ENCODE results near the gene CHD6.

CHD6 gene

GRCh38 chr20:41499961-41500725, 118.0 kb downstream of the CHD6 start:
- no peak for DNase-seq

GRCh38 chr20:41499064-41499463, 119.1 kb downstream of the CHD6 start:
- no peak for DNase-seq

- DNase-seq: no peak
These were observed 120.8 kb downstream of the CHD6 start for GRCh38 chr20:41497186-41497895.

GRCh38 chr20:41494451-41494850, 123.7 kb downstream of the CHD6 start:
- no peak for DNase-seq

- no peak for DNase-seq
These were observed 134.6 kb downstream of the CHD6 start for GRCh38 chr20:41483553-41483930.

GRCh38 chr20:41482647-41483552, 135.3 kb downstream of the CHD6 start:
- DNase-seq: no peak

GRCh38 chr20:41480054-41480770, 138.0 kb downstream of the CHD6 start:
- no peak for DNase-seq

- DNase-seq: no peak
These were observed 139.1 kb downstream of the CHD6 start for GRCh38 chr20:41479113-41479512.

DNA sequence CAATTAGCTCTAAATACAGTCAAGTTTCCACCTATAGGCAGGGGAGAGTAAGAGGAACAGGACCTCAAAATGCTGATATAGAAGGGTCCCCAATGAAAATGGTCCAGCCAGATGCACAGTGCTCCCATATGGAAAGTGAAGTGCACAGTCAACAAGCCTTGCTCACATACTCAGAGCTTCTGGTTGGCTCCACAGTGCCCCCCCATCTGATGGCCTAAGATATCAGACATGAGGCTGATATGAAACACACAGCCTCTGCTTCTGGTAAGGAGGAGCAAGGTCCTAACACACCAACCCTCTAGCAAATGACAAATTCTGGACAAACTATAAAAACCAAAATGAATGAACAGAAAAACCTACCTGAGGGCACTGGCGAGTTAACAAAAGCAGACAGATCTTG, 140.2 kb downstream of the CHD6 start:
- no peak for DNase-seq

DNA sequence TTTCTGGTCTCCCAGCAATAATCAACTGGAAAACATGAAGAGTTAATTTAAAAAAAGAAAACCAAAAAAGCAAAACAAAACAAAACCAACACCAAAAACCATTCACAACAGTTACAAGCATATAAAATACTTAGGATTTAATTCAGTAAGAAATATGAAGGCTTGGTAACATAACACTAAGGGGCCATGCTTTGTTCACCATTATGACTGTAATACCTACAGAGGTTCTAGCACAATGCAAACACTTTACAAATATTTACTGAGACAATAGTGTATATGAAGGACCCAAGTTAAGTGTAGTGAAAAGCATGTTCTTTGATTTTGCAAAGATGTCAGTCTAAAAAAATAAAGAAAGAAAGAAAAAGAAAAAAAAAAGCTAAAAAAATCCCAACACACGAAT, 141.7 kb downstream of the CHD6 start:
- no peak for DNase-seq

DNA sequence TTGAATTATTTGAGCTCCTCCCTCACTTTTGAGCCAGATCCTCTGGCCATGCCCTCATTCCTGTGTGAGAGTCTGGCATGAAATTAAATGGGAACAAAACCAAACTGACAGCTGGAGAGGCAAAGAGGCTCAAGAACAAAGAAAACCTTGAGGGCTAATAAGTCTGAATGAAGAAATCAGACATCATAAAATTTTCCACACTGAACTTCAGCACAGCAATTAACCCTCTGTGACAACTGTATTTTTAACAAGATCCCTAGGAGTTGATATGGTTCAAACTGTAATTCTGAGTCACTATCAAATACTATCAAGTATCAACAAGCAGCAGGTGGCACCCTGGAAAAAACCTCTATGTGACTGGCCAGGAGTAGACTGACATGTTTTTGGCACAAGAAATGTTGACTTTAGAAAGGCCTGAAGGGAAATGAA, 142.2 kb downstream of the CHD6 start:
- no peak for DNase-seq

- DNase-seq: no peak
These were observed 142.7 kb downstream of the CHD6 start for GRCh38 chr20:41475503-41475902.

GRCh38 chr20:41470362-41471095, 147.6 kb downstream of the CHD6 start:
- no peak for DNase-seq

DNA sequence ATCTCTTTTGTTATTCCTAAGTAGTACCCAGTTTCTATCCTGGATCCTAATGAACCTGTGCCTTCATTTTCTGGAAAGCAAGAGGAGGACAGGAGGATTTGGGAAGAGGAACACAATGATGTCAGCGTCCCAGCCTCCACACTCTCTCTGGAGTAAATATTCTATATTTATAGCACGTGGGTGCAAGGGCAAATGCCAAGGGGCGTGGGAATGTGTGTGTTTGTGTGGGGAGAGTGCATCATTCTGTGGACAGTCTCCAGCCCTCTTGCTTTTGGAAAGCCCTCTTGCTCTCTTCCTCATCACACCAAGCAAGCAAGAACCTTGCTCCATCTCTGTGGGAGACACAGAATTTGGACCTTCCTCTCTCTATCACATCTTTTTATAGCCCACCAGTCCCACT, 148.3 kb downstream of the CHD6 start:
- DNase-seq: no peak

GRCh38 chr20:41468994-41469600, 149.1 kb downstream of the CHD6 start:
- no peak for DNase-seq

GRCh38 chr20:41467690-41468089, 150.5 kb downstream of the CHD6 start:
- DNase-seq: no peak

GRCh38 chr20:41467220-41467619, 151.0 kb downstream of the CHD6 start:
- DNase-seq: no peak

- DNase-seq: no peak
These were observed 154.6 kb downstream of the CHD6 start for GRCh38 chr20:41463567-41463966.

DNA sequence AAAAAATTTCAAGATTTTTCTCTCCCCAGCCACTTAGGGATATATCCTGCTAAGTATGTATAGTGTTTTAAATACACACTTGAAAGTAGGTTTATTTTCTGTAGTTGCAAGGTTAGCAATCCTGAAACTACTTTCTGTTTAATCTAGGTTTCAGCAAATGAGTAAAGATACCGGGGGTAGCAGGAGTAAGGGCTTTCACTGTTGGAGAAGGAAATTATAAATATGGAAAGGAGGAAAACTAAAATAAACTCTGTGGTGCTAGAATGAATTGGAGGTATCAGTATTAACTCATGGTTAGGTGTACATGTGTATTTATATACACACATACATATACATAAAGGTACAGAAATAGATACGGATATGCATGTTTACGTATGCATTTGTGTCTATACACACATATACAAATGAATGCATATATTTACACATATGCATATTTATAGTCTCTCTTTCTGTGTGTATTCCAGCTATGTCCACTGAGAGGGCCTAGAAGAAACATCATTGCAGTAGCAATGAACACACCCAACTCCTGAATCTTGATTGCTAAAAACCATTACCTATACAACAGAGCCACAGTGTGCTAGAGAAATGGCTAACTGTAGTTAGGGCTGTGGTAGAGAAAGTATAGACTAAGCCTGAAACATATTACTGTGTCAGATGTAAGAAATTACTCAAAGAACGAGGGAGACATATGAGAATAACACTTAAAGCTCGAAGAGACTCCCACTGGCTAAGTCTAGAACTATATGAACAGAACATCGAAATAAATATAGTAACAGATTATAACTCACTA, 155.6 kb downstream of the CHD6 start:
- DNase-seq: no peak

DNA sequence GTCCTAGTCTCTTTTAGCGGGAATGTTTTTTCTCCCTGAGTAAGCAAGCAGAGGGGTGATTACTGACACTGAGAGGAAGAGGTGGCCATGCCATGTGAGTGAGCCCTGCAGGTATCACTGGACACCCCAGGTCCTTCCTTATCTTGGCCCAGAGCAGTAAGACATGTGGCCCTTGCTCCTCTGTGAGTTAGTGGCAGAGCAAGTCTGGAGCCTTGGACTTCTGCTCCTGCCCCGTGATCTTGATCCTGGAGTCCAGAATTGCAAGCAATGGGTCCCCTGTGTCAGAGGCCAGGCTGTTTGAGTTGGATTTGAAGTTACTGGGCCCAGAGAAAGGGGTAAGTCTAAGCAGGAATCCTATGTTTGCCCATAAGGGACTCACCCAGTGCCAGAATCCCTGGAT, 159.4 kb downstream of the CHD6 start:
- no peak for DNase-seq

Data from KG1 (cell line).